ENCODE measurements around the gene DAZAP1.

DNA sequence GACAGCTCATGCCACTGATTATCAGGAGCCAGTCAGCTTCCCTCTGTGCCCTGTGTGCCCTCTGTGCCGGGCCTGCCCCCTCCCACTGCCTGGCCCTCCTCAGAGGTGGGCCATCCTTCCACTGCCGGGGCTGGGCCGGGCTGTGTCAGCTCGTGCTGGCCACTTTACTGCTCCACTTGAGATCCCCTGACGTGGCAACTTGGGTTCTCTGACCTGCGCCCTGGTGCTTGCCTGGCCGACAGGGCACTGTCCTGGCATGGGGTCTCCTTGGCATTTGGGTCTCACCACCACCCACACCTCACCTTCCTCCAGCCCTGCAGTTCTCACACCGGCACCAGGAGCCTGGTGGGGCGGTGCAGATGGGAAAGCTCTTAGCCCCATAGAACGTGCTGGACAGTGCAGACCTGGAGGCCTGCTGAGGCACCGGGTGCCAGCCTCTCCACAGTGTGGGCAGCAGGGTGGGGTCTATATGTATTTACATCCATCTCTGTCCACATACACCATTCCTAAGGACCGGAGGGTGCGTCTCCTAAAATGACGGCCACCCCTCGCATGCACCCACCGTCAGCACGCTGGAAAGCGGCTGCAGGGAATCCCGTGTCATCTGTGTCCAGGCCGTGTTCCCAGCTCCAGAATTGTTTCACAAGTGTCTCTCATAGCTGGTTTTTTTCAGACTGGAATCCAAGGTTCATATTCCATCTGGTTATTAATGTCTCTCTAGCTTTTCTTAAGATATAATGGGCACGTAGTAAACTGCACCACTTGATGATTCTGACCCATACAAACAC, 11.8 kb downstream of the DAZAP1 start:
- TF ChIP-seq, protein P1, sequence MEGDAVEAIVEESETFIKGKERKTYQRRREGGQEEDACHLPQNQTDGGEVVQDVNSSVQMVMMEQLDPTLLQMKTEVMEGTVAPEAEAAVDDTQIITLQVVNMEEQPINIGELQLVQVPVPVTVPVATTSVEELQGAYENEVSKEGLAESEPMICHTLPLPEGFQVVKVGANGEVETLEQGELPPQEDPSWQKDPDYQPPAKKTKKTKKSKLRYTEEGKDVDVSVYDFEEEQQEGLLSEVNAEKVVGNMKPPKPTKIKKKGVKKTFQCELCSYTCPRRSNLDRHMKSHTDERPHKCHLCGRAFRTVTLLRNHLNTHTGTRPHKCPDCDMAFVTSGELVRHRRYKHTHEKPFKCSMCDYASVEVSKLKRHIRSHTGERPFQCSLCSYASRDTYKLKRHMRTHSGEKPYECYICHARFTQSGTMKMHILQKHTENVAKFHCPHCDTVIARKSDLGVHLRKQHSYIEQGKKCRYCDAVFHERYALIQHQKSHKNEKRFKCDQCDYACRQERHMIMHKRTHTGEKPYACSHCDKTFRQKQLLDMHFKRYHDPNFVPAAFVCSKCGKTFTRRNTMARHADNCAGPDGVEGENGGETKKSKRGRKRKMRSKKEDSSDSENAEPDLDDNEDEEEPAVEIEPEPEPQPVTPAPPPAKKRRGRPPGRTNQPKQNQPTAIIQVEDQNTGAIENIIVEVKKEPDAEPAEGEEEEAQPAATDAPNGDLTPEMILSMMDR (conservative IDR thresholded peaks at IDR 0.05): no peak
- no peak for TF ChIP-seq EZH2 (IDR thresholded peaks at IDR 0.05; ENCODE audit: low read depth)

Data from PC-9 (cell line).